B cell (primary cell): ENCODE measurements around the gene EMILIN3. TPM values are rescaled to one million over a fixed set of nuclear protein-coding genes. Genes with fewer than 3 reads are reported as not detected.

Experiments used
- ATAC-seq: fragments of 200-7000 bp; cut with Tn5 transposase; one replicate; pipeline ENCODE4 v1.10.0; 2021; ENCODE audit warnings: low read depth, mild to moderate bottlenecking, moderate number of reproducible peaks, moderate library complexity
- CTCF ChIA-PET: fragments of 350-600 bp; sonication (Branson Sonifier 250); formaldehyde crosslinking; loops from one replicate; lab custom pipeline; 2021; ENCODE audit warnings: antibody characterized with exemption, inconsistent platforms; lab: Charles Lee
- POLR2A ChIA-PET: fragments of 350-600 bp; sonication (Branson Sonifier 250); formaldehyde crosslinking; loops from one replicate; lab custom pipeline; 2021; ENCODE audit warnings: antibody characterized with exemption; lab: Charles Lee
- DNase-seq: peaks from one replicate; pipeline ENCODE4 v3.0.0; 2013
- H2AFZ ChIP-seq: 2 replicates; pipeline ENCODE4 v1.6.1; 2012; ENCODE audit warnings: mild to moderate bottlenecking, low read depth, low read length; ENCODE audit not compliant: insufficient read depth, poor library complexity, severe bottlenecking
- H3K27ac ChIP-seq, 2 donors: 1 replicate in 1 of 2; 2 replicates in 1 of 2; pipeline ENCODE4 v1.5.1; 2012 to 2013; ENCODE audit warnings: low read length in 2 of 2, mild to moderate bottlenecking in 2 of 2, moderate library complexity in 1 of 2
- H3K27me3 ChIP-seq, 4 experiments: fragments of 200-600 bp in 1 of 4; sonication (generic) in 1 of 4; replicated peaks in 1 of 4; 1 replicate in 2 of 4; 2 replicates in 2 of 4; pipeline versions ENCODE4 v1.6.1 to v1.7.0; 2013 to 2016; ENCODE audit warnings: low read length in 3 of 4, mild to moderate bottlenecking in 2 of 4, mixed read lengths in 1 of 4, moderate library complexity in 1 of 4; ENCODE audit not compliant: insufficient read depth in 4 of 4, control insufficient read depth in 3 of 4; ENCODE audit errors: control extremely low read depth in 1 of 4
- H3K36me3 ChIP-seq, 2 experiments: replicated peaks in 1 of 2; 1 replicate in 1 of 2; 2 replicates in 1 of 2; pipeline versions ENCODE4 v1.6.1 to v1.7.1; 2013; ENCODE audit warnings: low read length in 1 of 2; ENCODE audit not compliant: insufficient read depth in 2 of 2, control insufficient read depth in 1 of 2; ENCODE audit errors: control extremely low read depth in 1 of 2, extremely low read depth in 1 of 2
- H3K4me1 ChIP-seq, 2 donors: fragments of 200-600 bp in 1 of 2; sonication (generic) in 1 of 2; 1 replicate in 1 of 2; 2 replicates in 1 of 2; pipeline versions ENCODE4 v1.5.1 to v1.6.1; 2013 to 2017; ENCODE audit warnings: low read length in 2 of 2; ENCODE audit not compliant: control insufficient read depth in 2 of 2, insufficient read depth in 2 of 2
- H3K4me2 ChIP-seq: replicated peaks from 2 replicates; pipeline ENCODE3; 2012; ENCODE audit warnings: mild to moderate bottlenecking, low read depth, low read length; ENCODE audit not compliant: poor library complexity, severe bottlenecking
- H3K4me3 ChIP-seq, 5 experiments: fragments of 200-600 bp in 1 of 5; sonication (generic) in 1 of 5; 1 replicate in 3 of 5; 2 replicates in 2 of 5; pipeline versions ENCODE4 v1.5.1 to v1.7.0; 2011 to 2016; ENCODE audit warnings: low read length in 4 of 5, mild to moderate bottlenecking in 4 of 5, low read depth in 2 of 5, control low read depth in 1 of 5, moderate library complexity in 1 of 5; ENCODE audit not compliant: insufficient read depth in 1 of 5; ENCODE audit errors: control extremely low read depth in 1 of 5, extremely low read depth in 1 of 5
- H3K79me2 ChIP-seq: fragments of 200-600 bp; sonication (generic); one replicate; pipeline ENCODE4 v1.6.0; 2016; ENCODE audit warnings: low read length; ENCODE audit not compliant: control insufficient read depth, insufficient read depth
- H3K9ac ChIP-seq: fragments of 200-600 bp; sonication (generic); 2 replicates; pipeline ENCODE4 v1.6.1; 2017; ENCODE audit warnings: mild to moderate bottlenecking, low read length, moderate library complexity
- H3K9me3 ChIP-seq, 3 donors: one replicate each; pipeline versions ENCODE4 v1.6.1 to v1.7.1; 2013; ENCODE audit warnings: low read length in 2 of 3; ENCODE audit not compliant: control insufficient read depth in 2 of 3, insufficient read depth in 1 of 3; ENCODE audit errors: control extremely low read depth in 1 of 3
- H4K20me1 ChIP-seq: 2 replicates; pipeline ENCODE4 v1.6.0; 2012; ENCODE audit warnings: mild to moderate bottlenecking, low read length; ENCODE audit not compliant: insufficient read depth, control insufficient read depth, poor library complexity, severe bottlenecking
- H3K27ac Mint-ChIP-seq: one replicate; pipeline ENCODE4 v1.8.0; 2021; ENCODE audit warnings: mixed read lengths
- H3K27me3 Mint-ChIP-seq: one replicate; pipeline ENCODE4 v1.8.0; 2021; ENCODE audit warnings: mixed read lengths
- H3K4me1 Mint-ChIP-seq: one replicate; pipeline ENCODE4 v1.8.0; 2021; ENCODE audit warnings: mixed read lengths
- H3K4me3 Mint-ChIP-seq: one replicate; pipeline ENCODE4 v1.8.0; 2021; ENCODE audit warnings: mixed read lengths
- H3K9me3 Mint-ChIP-seq: one replicate; pipeline ENCODE4 v1.8.0; 2022; ENCODE audit warnings: mixed read lengths; ENCODE audit not compliant: insufficient read depth
- EZH2 ChIP-seq: IDR thresholded peaks from 2 replicates; pipeline ENCODE4 v1.6.1; 2012; ENCODE audit warnings: borderline replicate concordance, low read depth, mild to moderate bottlenecking, moderate library complexity, low read length; ENCODE audit not compliant: insufficient read depth, poor library complexity, severe bottlenecking
- WGBS: methylation state at CpG from one replicate; pipeline ENCODE4 v1.1.5; 2013; ENCODE audit warnings: missing lambda C conversion rate; ENCODE audit not compliant: insufficient coverage; 5-methylcytosine and 5-hydroxymethylcytosine counted together
- intact Hi-C: fragments of 100-400 bp; cut with micrococcal nuclease; formaldehyde crosslinking; loops from one replicate; pipeline ENCODE4 v1.10.0; 2022
- polyA plus RNA-seq: library from polyadenylated mRNA; depleted of rRNA; stranded (reverse); fragments of >200 nt; gene quantifications from 2 replicates; pipeline ENCODE4 v1.2.3, GENCODE V29; 2012
- total RNA-seq, 2 donors: library from RNA; stranded (reverse); fragments of 120-200 nt in 1 of 2; gene quantifications; 1 replicate in 1 of 2; 2 replicates in 1 of 2; pipeline versions ENCODE4 v1.2.3 to v1.2.4, GENCODE V29; 2013 to 2022
- TF ChIP-seq, protein P1 (sequence below): fragments of 200-600 bp; IDR thresholded peaks from one replicate; pipeline ENCODE4 v1.8.0; 2022; ENCODE audit warnings: antibody characterized with exemption, mild to moderate bottlenecking

EMILIN3 gene
- total and polyA plus RNA-seq, 2 donors (not counting 1 experiment from before 2014, with no cell fraction given), result not detected

- POLR2A ChIA-PET, result no interaction called here
- H3K4me2 ChIP-seq, result no peak overlapping the region
- WGBS, result no CpG with 5 or more reads among the region's 1 CpG
- ATAC-seq, result no peak
- no peak for DNase-seq
- no peaks in the 10 kb centered on the region for H3K9me3 ChIP-seq
- no peak overlapping the region for H3K9ac ChIP-seq
- H3K4me1 ChIP-seq, result peaks cover 11% of the 10 kb centered on the region in 2 donors
- H2AFZ ChIP-seq, result no peak overlapping the region
- H3K27me3 ChIP-seq, result peaks cover 0 to 25% (median 6%) of the 10 kb centered on the region in 4 experiments
- Mint-ChIP-seq H3K9me3 (no peaks in the 10 kb centered on the region), H3K4me3 (no peak overlapping the region), H3K27me3 (peaks cover 19% of the 10 kb centered on the region), H3K4me1 (peaks cover 12% of the 10 kb centered on the region), H3K27ac (no peak overlapping the region)
- H3K79me2 ChIP-seq, result no peaks in the 10 kb centered on the region
- intact Hi-C loops, result no loop called here
- no peaks in the 10 kb centered on the region for H4K20me1 ChIP-seq
- CTCF ChIA-PET, result interaction anchor here (0.7 to 7.1 kb wide), 2 partner anchors 29 to 201 kb away, joined by 4 to 109 read pairs; partner anchors contain the start of gene PLCG1
- no peaks in the 10 kb centered on the region for H3K36me3 ChIP-seq
- no peak overlapping the region for H3K4me3 ChIP-seq
- TF ChIP-seq, protein P1, sequence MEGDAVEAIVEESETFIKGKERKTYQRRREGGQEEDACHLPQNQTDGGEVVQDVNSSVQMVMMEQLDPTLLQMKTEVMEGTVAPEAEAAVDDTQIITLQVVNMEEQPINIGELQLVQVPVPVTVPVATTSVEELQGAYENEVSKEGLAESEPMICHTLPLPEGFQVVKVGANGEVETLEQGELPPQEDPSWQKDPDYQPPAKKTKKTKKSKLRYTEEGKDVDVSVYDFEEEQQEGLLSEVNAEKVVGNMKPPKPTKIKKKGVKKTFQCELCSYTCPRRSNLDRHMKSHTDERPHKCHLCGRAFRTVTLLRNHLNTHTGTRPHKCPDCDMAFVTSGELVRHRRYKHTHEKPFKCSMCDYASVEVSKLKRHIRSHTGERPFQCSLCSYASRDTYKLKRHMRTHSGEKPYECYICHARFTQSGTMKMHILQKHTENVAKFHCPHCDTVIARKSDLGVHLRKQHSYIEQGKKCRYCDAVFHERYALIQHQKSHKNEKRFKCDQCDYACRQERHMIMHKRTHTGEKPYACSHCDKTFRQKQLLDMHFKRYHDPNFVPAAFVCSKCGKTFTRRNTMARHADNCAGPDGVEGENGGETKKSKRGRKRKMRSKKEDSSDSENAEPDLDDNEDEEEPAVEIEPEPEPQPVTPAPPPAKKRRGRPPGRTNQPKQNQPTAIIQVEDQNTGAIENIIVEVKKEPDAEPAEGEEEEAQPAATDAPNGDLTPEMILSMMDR, result no peak
- TF ChIP-seq EZH2, result no peak
- no peak overlapping the region for H3K27ac ChIP-seq
Measured at GRCh38 chr20:41335591-41335990, 31.0 kb downstream of the EMILIN3 start.

- ATAC-seq (no peak), DNase-seq (no peak)
- H3K27ac Mint-ChIP-seq, result no peak overlapping the region
- Histone ChIP-seq H4K20me1 (no peaks in the 10 kb centered on the region), H3K9me3 (no peaks in the 10 kb centered on the region), H3K27me3 (peaks cover 0 to 18% (median 5%) of the 10 kb centered on the region in 4 experiments), H3K36me3 (no peaks in the 10 kb centered on the region), H3K9ac (no peak overlapping the region), H3K4me2 (no peak overlapping the region), H3K4me1 (peaks cover 7 to 11% of the 10 kb centered on the region in 2 donors), H3K79me2 (no peaks in the 10 kb centered on the region), H2AFZ (no peak overlapping the region), H3K27ac (no peak overlapping the region), H3K4me3 (no peak overlapping the region)
- ChIA-PET CTCF (interaction anchor here (0.6 to 1.2 kb wide), 3 partner anchors 24 to 200 kb away, joined by 3 to 6 read pairs (median 3); no protein-coding TSS in a partner anchor), POLR2A (no interaction called here)
- no peak for TF ChIP-seq EZH2
- TF ChIP-seq, protein P1, result no peak
- H3K9me3 Mint-ChIP-seq, result no peaks in the 10 kb centered on the region
- WGBS, result 93% methylated on average over 13 of the region's 15 CpGs
- peaks cover 6% of the 10 kb centered on the region for H3K4me1 Mint-ChIP-seq
- H3K4me3 Mint-ChIP-seq, result no peak overlapping the region
- H3K27me3 Mint-ChIP-seq, result peaks cover 17% of the 10 kb centered on the region
- intact Hi-C loops, result no loop called here
Measured at GRCh38 chr20:41334443-41335421, 31.9 kb downstream of the EMILIN3 start.
